HG02870 (cell line): ENCODE results near the gene TMEM119.

Experiments
- ATAC-seq: cut with Tn5 transposase; IDR thresholded peaks from one replicate; pipeline ENCODE4 v1.9.1; 2021; ENCODE audit warnings: mild to moderate bottlenecking, moderate library complexity; ENCODE audit not compliant: unreplicated experiment

Gene TMEM119

GRCh38 chr12:108542320-108542719 lies 55.6 kb downstream of the TMEM119 start:
- ATAC-seq: no peak
